BE2C (cell line): ENCODE data around the gene SETD6.
A peak's percentile ranks its signal among the peaks of the same experiment; 100 is the strongest.

ENCODE experiments used
- DNase-seq: peaks from one replicate; pipeline ENCODE4 v3.0.0-alpha.2; 2020
- H3K27me3 ChIP-seq: fragments of 250-450 bp; sonication (Bioruptor Pico); 2 replicates; pipeline ENCODE4 v1.5.1; 2020; ENCODE audit warnings: mild to moderate bottlenecking
- H3K36me3 ChIP-seq: fragments of 250-450 bp; sonication (Bioruptor Pico); 2 replicates; pipeline ENCODE4 v1.5.1; 2020; ENCODE audit warnings: mild to moderate bottlenecking
- H3K4me1 ChIP-seq: fragments of 250-450 bp; sonication (Bioruptor Pico); 2 replicates; pipeline ENCODE4 v1.5.1; 2020
- H3K4me3 ChIP-seq: 2 replicates; pipeline ENCODE4 v1.5.1; 2011; ENCODE audit warnings: low read depth, low read length
- H3K9me3 ChIP-seq: fragments of 250-450 bp; sonication (Bioruptor Pico); 2 replicates; pipeline ENCODE4 v1.5.1; 2020
- TF ChIP-seq, protein P1 (sequence below): IDR thresholded peaks from 2 replicates; pipeline ENCODE4 v1.5.1; 2012; ENCODE audit warnings: mild to moderate bottlenecking, low read depth, low read length

Gene SETD6

GRCh38 chr16:58481226-58481869 is 34.0 kb upstream of the SETD6 start:
- H3K9me3 ChIP-seq = no peaks in the 10 kb centered on the region
- DNase-seq = no peak
- H3K27me3 ChIP-seq = no peaks in the 10 kb centered on the region
- H3K4me3 ChIP-seq = no peak overlapping the region
- H3K36me3 ChIP-seq = no peaks in the 10 kb centered on the region
- TF ChIP-seq, protein P1, sequence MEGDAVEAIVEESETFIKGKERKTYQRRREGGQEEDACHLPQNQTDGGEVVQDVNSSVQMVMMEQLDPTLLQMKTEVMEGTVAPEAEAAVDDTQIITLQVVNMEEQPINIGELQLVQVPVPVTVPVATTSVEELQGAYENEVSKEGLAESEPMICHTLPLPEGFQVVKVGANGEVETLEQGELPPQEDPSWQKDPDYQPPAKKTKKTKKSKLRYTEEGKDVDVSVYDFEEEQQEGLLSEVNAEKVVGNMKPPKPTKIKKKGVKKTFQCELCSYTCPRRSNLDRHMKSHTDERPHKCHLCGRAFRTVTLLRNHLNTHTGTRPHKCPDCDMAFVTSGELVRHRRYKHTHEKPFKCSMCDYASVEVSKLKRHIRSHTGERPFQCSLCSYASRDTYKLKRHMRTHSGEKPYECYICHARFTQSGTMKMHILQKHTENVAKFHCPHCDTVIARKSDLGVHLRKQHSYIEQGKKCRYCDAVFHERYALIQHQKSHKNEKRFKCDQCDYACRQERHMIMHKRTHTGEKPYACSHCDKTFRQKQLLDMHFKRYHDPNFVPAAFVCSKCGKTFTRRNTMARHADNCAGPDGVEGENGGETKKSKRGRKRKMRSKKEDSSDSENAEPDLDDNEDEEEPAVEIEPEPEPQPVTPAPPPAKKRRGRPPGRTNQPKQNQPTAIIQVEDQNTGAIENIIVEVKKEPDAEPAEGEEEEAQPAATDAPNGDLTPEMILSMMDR = no peak
- peaks cover 4% of the 10 kb centered on the region; the same call in 1 of the 2 replicates for H3K4me1 ChIP-seq

DNA sequence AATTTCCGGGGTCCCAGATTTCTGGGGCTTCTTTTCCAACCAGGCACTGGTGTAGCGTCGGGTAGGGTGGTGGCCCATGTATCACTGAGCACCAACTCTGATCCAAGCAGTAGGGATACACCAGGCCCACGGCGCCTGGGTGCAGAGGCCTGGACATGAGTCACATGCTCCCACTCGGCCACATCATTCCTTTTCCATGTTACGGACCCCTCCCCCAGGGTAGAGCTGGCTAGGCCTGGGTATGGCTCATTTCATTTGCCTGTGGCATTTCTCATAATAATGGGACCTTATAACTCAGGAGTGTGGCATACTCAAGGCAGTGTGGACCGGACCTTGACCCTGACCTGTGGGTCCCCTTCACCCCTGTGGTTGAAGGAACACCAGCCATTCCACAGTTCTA is 33.4 kb upstream of the SETD6 start:
- Histone ChIP-seq H3K36me3 (no peaks in the 10 kb centered on the region), H3K4me3 (no peak overlapping the region), H3K4me1 (peaks cover 4% of the 10 kb centered on the region; the same call in 1 of the 2 replicates), H3K9me3 (no peaks in the 10 kb centered on the region), H3K27me3 (no peaks in the 10 kb centered on the region)
- TF ChIP-seq, protein P1 = no peak
- DNase-seq = no peak

GRCh38 chr16:58485184-58485887 is 30.0 kb upstream of the SETD6 start:
- Histone ChIP-seq H3K36me3 (no peaks in the 10 kb centered on the region), H3K9me3 (no peaks in the 10 kb centered on the region), H3K4me1 (peaks cover 15% of the 10 kb centered on the region), H3K27me3 (no peaks in the 10 kb centered on the region), H3K4me3 (no peak overlapping the region)
- DNase-seq = no peak
- TF ChIP-seq, protein P1 = no peak

- DNase-seq = peak; percentile 95
- Histone ChIP-seq H3K36me3 (no peaks in the 10 kb centered on the region), H3K27me3 (no peaks in the 10 kb centered on the region), H3K9me3 (no peaks in the 10 kb centered on the region), H3K4me1 (peaks cover 14% of the 10 kb centered on the region), H3K4me3 (no peak overlapping the region)
- TF ChIP-seq, protein P1 = peak; percentile 83
These were observed 27.6 kb upstream of the SETD6 start for GRCh38 chr16:58487566-58488351.

DNA sequence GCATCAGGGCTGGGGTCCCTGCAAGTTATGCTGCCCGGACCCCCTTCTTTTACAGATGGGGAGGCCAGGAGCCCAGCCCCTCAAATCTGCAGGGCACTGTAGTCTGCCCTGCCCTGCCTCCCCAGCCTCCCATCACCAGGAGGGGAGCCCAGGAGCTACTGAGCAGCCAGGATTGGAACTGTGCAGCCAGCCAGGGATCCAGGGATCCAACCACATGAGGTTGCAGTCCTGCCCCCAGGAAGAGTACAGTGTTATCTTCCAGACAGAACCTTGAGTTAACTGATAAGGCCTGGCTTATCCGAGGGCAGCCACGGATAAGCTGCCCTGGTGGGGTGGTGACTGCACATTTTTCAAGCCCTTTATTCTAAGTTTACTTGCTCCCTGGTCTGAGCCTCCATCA is 26.8 kb upstream of the SETD6 start:
- peaks cover 18% of the 10 kb centered on the region for H3K4me1 ChIP-seq
- H3K27me3 ChIP-seq = no peaks in the 10 kb centered on the region
- no peak overlapping the region for H3K4me3 ChIP-seq
- TF ChIP-seq, protein P1 = 0 out of 2 replicates have a peak, but pooled peaks have one; percentile 14
- no peak for DNase-seq
- H3K9me3 ChIP-seq = no peaks in the 10 kb centered on the region
- no peaks in the 10 kb centered on the region for H3K36me3 ChIP-seq
